Common myeloid progenitor, CD34-positive (primary cell): ENCODE data around the gene KLHL14.
"Not testable (repeated sequence)": the region's sequence is repeated elsewhere in the genome, so short reads cannot be mapped to it uniquely, and the experiment has no call there.

ENCODE experiments used
- CTCF ChIA-PET: fragments of 350-600 bp; sonication (Branson Sonifier 250); formaldehyde crosslinking; loops from one replicate; lab custom pipeline; 2021; ENCODE audit warnings: antibody characterized with exemption; lab: Charles Lee
- POLR2A ChIA-PET: fragments of 350-600 bp; sonication (Branson Sonifier 250); formaldehyde crosslinking; loops from one replicate; lab custom pipeline; 2021; ENCODE audit warnings: antibody characterized with exemption; lab: Charles Lee
- DNase-seq, 3 donors: peaks; one replicate each; pipeline versions ENCODE4 v3.0.0 to v3.0.0-alpha.2; 2013
- H3K27ac ChIP-seq, 2 experiments: 1 replicate in 1 of 2; 2 replicates in 1 of 2; pipeline ENCODE4 v1.7.0; 2013; ENCODE audit warnings: inconsistent platforms in 2 of 2, low read length in 2 of 2, mild to moderate bottlenecking in 2 of 2, low read depth in 1 of 2, moderate library complexity in 1 of 2; ENCODE audit not compliant: severe bottlenecking in 2 of 2, insufficient read depth in 1 of 2, poor library complexity in 1 of 2
- H3K27me3 ChIP-seq, 5 experiments: replicated peaks in 2 of 5; 1 replicate in 3 of 5; 2 replicates in 2 of 5; pipeline versions ENCODE4 v1.6.1 to v1.7.0; 2013; ENCODE audit warnings: low read length in 4 of 5, mild to moderate bottlenecking in 2 of 5, moderate library complexity in 2 of 5, inconsistent platforms in 1 of 5; ENCODE audit not compliant: insufficient read depth in 5 of 5, control insufficient read depth in 4 of 5
- H3K36me3 ChIP-seq, 4 experiments: 1 replicate in 2 of 4; 2 replicates in 2 of 4; pipeline versions ENCODE4 v1.6.1 to v1.7.0; 2013; ENCODE audit warnings: low read length in 3 of 4, control low read depth in 1 of 4, mild to moderate bottlenecking in 1 of 4; ENCODE audit not compliant: control insufficient read depth in 4 of 4, insufficient read depth in 4 of 4
- H3K4me1 ChIP-seq, 4 experiments: 1 replicate in 3 of 4; 2 replicates in 1 of 4; pipeline versions ENCODE4 v1.6.1 to v1.7.1; 2013; ENCODE audit warnings: low read length in 3 of 4, mild to moderate bottlenecking in 3 of 4, control low read depth in 1 of 4, inconsistent platforms in 1 of 4, moderate library complexity in 1 of 4; ENCODE audit not compliant: control insufficient read depth in 4 of 4, insufficient read depth in 4 of 4; ENCODE audit errors: control extremely low read depth in 1 of 4
- H3K4me3 ChIP-seq, 7 experiments: 1 replicate in 4 of 7; 2 replicates in 3 of 7; pipeline versions ENCODE4 v1.5.1 to v1.7.0; 2013; ENCODE audit warnings: mild to moderate bottlenecking in 7 of 7, low read length in 6 of 7, moderate library complexity in 6 of 7, inconsistent platforms in 2 of 7, low read depth in 2 of 7, control low read depth in 1 of 7; ENCODE audit not compliant: insufficient read depth in 4 of 7, control insufficient read depth in 1 of 7; ENCODE audit errors: extremely low read depth in 1 of 7
- H3K9me3 ChIP-seq, 5 experiments: 1 replicate in 4 of 5; 2 replicates in 1 of 5; pipeline versions ENCODE4 v1.6.1 to v1.7.1; 2013; ENCODE audit warnings: low read length in 4 of 5, mild to moderate bottlenecking in 2 of 5, inconsistent platforms in 1 of 5, low read depth in 1 of 5, moderate library complexity in 1 of 5; ENCODE audit not compliant: control insufficient read depth in 4 of 5, insufficient read depth in 2 of 5; ENCODE audit errors: control extremely low read depth in 1 of 5
- WGBS: methylation state at CpG from one replicate; pipeline ENCODE4 v1.1.5; 2013; ENCODE audit not compliant: insufficient coverage; 5-methylcytosine and 5-hydroxymethylcytosine counted together

The KLHL14 gene

DNA sequence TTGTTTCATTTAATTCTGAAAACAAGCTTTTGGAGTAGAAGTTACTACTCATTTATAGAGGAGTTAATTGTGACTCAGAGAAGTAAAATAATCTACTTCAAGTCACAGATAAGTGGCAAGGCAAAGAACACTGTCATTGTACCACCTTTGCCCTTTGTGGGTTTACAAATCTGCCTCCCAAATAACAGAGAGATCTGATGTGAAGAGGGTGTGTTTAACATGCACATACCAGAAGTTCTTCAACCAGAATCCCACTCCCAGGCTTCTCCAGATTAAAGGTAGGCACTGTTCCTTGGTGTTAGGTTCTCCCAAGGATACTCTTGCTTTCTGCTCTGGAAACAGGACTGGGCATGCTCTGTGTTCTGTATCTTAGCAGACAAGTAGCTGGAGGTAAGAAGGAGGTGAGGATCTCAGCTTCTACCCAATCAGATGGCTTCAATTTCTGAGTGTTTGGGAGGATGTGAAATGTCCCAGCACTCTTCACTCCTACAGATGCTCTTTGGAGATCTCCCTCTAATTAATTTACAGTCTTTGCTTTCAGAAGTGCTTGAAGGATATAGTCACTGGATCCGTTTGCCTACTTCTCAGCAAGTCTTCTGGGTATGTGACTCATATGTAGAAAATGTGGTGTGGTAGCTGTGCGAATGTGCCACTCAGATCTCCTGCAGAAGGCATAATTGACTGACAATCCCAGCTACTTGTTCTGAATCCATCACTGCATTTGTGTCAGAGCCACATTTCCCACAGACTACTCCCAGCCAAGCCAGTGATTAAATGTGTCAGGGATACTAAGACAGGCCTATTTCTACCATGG lies 111.1 kb downstream of the KLHL14 start:
- Histone ChIP-seq H3K27me3 (peaks cover 0 to 2% (median 0%) of the 10 kb centered on the region in 5 experiments), H3K9me3 (no peaks in the 10 kb centered on the region), H3K36me3 (no peaks in the 10 kb centered on the region), H3K4me3 (no peak overlapping the region), H3K27ac (no peak overlapping the region), H3K4me1 (no peaks in the 10 kb centered on the region)
- ChIA-PET POLR2A (no interaction called here), CTCF (no interaction called here)
- DNase-seq: no peak
- no CpG with 5 or more reads among the region's 2 CpGs for WGBS

DNA sequence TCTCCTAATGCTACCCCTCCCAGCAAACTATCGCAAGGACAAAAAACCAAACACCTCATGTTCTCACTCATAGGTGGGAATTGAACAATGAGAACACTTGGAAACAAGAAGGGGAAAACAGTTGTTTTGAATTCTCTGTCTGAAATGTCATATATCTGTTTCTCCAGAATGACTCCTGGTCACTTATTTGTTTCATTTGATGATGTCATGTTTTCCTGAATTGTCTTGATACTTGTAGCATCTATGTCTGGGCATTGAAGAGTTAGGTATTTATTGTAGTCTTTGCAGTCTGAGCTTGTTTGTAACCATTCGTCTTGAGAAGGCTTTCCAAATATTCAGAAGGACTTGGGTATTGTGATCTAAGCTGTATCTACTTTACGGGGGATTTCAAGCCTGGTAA lies 118.3 kb downstream of the KLHL14 start:
- H3K4me1 ChIP-seq, POLR2A ChIA-PET, CTCF ChIA-PET, H3K27me3 ChIP-seq, H3K27ac ChIP-seq, H3K4me3 ChIP-seq, H3K9me3 ChIP-seq, DNase-seq, H3K36me3 ChIP-seq: not testable (repeated sequence)
- 100% methylated on average over 2 of the region's 3 CpGs for WGBS

DNA sequence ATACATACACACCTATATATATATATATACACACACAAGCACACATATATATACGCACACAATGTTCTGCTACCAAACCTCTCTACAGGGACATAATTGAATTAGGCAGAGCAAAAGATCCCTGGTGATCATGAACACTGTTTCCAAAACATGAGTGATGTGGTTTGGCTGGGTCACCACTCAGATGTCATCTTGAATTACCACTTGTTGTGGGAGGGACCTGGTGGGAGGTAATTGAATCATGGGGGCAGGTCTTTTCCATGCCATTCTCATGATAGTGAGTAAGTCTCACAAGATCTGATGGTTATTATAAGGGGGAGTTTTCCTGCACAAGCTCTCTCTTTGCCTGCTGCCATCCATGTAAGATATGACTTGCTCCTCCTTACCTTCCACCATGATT lies 135.2 kb downstream of the KLHL14 start:
- POLR2A ChIA-PET, H3K4me1 ChIP-seq, H3K9me3 ChIP-seq, H3K4me3 ChIP-seq, H3K27me3 ChIP-seq, H3K36me3 ChIP-seq, H3K27ac ChIP-seq, DNase-seq, CTCF ChIA-PET: not testable (repeated sequence)
- WGBS: no CpG with 5 or more reads among the region's 1 CpG

DNA sequence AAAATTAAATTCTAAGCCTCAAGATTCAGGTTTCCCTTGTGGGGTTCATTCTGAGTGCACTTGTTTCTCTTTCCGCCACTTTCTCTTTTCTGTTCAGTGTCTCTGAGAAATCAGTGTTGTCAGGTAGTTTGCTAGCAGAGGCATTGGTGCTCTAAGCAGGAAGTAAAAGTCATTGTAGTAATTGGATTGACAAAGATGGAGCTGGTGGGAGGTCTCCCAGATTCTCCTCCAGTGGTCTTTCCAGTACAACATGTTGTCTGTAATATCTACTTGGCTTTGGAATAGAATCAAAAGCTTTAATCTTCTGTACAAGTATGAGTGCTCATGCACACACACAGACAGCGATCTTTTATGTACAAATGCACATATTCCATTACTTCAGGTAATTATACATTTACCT lies 135.6 kb downstream of the KLHL14 start:
- H3K4me1 ChIP-seq: no peaks in the 10 kb centered on the region
- H3K9me3 ChIP-seq: no peaks in the 10 kb centered on the region
- no peaks in the 10 kb centered on the region for H3K36me3 ChIP-seq
- H3K27ac ChIP-seq: no peak overlapping the region
- CTCF ChIA-PET: no interaction called here
- H3K4me3 ChIP-seq: no peak overlapping the region
- POLR2A ChIA-PET: no interaction called here
- no peaks in the 10 kb centered on the region for H3K27me3 ChIP-seq
- no peak for DNase-seq
- 100% methylated on average over 1 of the region's 2 CpGs for WGBS

DNA sequence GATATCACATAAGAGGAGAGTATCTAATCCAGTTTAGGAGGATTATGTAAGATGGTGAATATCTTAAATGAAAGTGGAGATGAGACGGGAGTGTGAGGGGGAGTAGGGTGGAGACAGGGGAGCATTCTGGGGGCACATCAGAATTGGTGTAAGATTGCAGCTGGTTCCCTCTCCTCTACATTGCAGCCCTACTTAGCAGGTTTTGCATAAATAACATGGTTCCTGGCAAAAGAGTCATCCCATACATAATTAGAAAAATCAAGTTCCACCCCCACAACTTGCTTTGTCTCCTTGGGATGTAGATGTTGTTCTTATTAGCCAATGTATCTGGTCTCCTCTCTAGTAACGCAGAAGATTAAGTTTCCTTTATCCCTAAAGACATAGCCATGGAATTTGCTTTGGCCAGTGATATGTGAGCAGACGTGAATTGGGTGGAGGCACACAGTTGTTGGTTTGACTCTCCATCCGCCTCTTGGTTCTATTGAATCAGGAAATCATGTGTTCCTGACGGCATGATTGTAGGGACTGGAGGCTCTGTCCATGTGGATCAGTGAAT lies 137.9 kb downstream of the KLHL14 start:
- POLR2A ChIA-PET: no interaction called here
- H3K36me3 ChIP-seq: no peaks in the 10 kb centered on the region
- 90% methylated on average over 4 of the region's 5 CpGs for WGBS

DNA sequence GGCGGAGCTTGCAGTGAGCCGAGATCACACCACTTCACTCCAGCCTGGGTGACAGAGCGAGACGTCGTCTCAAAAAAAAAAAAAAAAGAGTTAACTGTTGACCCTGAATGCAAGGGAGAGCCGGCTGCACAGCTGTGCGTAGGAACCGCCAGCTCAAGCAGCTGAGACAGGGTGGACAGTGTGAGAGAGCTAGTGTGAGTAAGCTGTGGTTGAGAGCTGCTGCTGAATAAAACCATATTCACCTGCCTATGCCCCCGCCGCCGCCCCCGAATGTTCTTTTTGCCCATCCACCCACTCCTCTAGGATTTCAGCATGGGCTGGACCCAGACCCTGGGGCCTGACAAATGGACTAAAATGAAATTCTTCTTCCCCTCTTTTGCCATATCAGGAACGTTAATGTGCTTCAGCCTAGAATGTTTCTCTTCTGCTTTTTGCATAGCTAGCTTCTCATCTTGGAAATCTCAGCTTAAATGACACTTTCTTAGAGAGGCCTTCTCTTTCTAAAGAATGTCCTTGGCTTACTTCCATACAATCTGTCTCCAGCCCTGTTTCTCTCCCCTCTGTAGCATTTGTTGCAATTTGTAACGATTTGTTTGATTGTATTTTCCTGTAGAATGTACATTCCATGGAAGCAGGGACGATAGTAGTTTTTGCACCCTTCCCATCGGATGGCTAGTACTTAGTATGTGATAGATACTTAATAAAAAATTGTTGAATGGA lies 142.7 kb downstream of the KLHL14 start:
- Histone ChIP-seq H3K9me3 (peaks cover 0 to 3% (median 0%) of the 10 kb centered on the region in 5 experiments), H3K27me3 (no peaks in the 10 kb centered on the region), H3K27ac (no peak overlapping the region), H3K4me3 (no peak overlapping the region), H3K4me1 (no peaks in the 10 kb centered on the region), H3K36me3 (no peaks in the 10 kb centered on the region)
- ChIA-PET POLR2A (interaction anchor here (0.6 kb wide), 1 partner anchor 1160 kb away, joined by 3 read pairs; no protein-coding TSS in a partner anchor), CTCF (interaction anchor here (0.7 kb wide), 1 partner anchor 235 kb away, joined by 4 read pairs; no protein-coding TSS in a partner anchor)
- no peak for DNase-seq
- WGBS: 88% methylated on average over 15 of the region's 16 CpGs

More for the DNA sequence above, 137.9 kb downstream of the KLHL14 start:
- CTCF ChIA-PET: no interaction called here
- Histone ChIP-seq H3K9me3 (no peaks in the 10 kb centered on the region), H3K27me3 (no peaks in the 10 kb centered on the region), H3K4me3 (no peak overlapping the region), H3K27ac (no peak overlapping the region), H3K4me1 (no peaks in the 10 kb centered on the region)
- DNase-seq: no peak

DNA sequence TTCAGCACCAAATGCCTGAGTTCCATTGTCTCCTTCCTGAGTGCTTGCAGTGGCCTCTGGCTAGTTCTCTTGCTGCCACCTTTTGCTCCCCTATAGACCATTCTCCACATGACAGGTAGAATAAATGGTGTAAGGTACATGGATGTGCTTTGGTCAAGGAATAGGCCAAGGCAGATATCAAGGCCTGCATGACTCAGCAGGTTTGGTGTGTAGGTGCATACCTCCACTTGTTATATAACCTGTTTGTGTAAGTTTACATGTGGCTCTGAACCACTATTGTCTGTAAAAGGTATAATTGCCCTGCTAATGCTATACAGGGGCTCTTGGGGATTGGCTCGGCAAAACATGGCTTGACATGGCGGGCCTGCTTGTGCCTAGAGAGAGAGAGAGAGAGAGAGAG lies 143.5 kb downstream of the KLHL14 start:
- Histone ChIP-seq H3K4me1 (no peaks in the 10 kb centered on the region), H3K4me3 (no peak overlapping the region), H3K27ac (no peak overlapping the region), H3K36me3 (no peaks in the 10 kb centered on the region), H3K9me3 (peaks cover 0 to 3% (median 0%) of the 10 kb centered on the region in 5 experiments), H3K27me3 (peaks cover 0 to 3% (median 0%) of the 10 kb centered on the region in 5 experiments)
- ChIA-PET CTCF (no interaction called here), POLR2A (interaction anchor here (0.6 kb wide), 1 partner anchor 1159 kb away, joined by 3 read pairs; no protein-coding TSS in a partner anchor)
- DNase-seq: no peak
- 94% methylated on average over 2 of the region's 2 CpGs for WGBS
